Thyroid gland (tissue), 4 donors: ENCODE results near the gene FARS2. TPM values are rescaled to one million over a fixed set of nuclear protein-coding genes. Genes with fewer than 3 reads are reported as not detected.

Experiments used
- DNase-seq, 2 donors: peaks; one replicate each; pipeline ENCODE4 v3.0.0-alpha.2; 2019
- H3K27ac ChIP-seq, 3 donors: fragments of 200-600 bp; sonication (generic); 1 replicate in 2 of 3; 2 replicates in 1 of 3; pipeline ENCODE4 v1.5.1; 2016 to 2019; ENCODE audit warnings: mild to moderate bottlenecking in 1 of 3, moderate library complexity in 1 of 3
- H3K27me3 ChIP-seq: fragments of 200-600 bp; sonication (generic); one replicate; pipeline ENCODE4 v1.5.1; 2019
- H3K36me3 ChIP-seq, 2 donors: fragments of 200-600 bp; sonication (generic); one replicate each; pipeline ENCODE4 v1.5.1; 2016 to 2019
- H3K4me1 ChIP-seq, 2 donors: fragments of 200-600 bp; sonication (generic); one replicate each; pipeline ENCODE4 v1.5.1; 2017 to 2019
- H3K4me3 ChIP-seq, 3 donors: fragments of 200-600 bp; sonication (generic); replicated peaks in 1 of 3; 1 replicate in 2 of 3; 2 replicates in 1 of 3; pipeline ENCODE4 v1.5.1; 2016; ENCODE audit warnings: mild to moderate bottlenecking in 1 of 3
- H3K9me3 ChIP-seq: fragments of 200-600 bp; sonication (generic); one replicate; pipeline ENCODE4 v1.5.1; 2017
- POLR2A ChIP-seq, 2 donors: fragments of 450-650 bp; IDR thresholded peaks; one replicate each; pipeline ENCODE4 v1.6.1; 2017; ENCODE audit warnings: antibody characterized with exemption in 2 of 2, mild to moderate bottlenecking in 2 of 2, moderate library complexity in 1 of 2
- WGBS, 2 donors: methylation state at CpG; one replicate each; pipeline ENCODE4 v1.1.5; 2017; 5-methylcytosine and 5-hydroxymethylcytosine counted together
- intact Hi-C: fragments of 100-400 bp; cut with DNase I; formaldehyde crosslinking; loops from one replicate; pipeline ENCODE4 v1.15.1; 2023
- total RNA-seq, 4 donors: library from RNA; depleted of rRNA; stranded (reverse); fragments of >200 nt; gene quantifications; one replicate each; pipeline ENCODE4 v1.2.3, GENCODE V29; 2016
- TF ChIP-seq, protein P1 (sequence below), 6 experiments: fragments of 200-600 bp in 3 of 6; fragments of 450-650 bp in 3 of 6; sonication (generic) in 3 of 6; IDR thresholded peaks; one replicate each; pipeline ENCODE4 v1.5.1; 2016 to 2019; ENCODE audit warnings: antibody characterized with exemption in 6 of 6, mild to moderate bottlenecking in 2 of 6, inconsistent platforms in 1 of 6, moderate library complexity in 1 of 6

FARS2 gene
- total RNA-seq, 4 donors from 2014 or later = 27.4 to 47.1 (median 34.2) TPM

DNA sequence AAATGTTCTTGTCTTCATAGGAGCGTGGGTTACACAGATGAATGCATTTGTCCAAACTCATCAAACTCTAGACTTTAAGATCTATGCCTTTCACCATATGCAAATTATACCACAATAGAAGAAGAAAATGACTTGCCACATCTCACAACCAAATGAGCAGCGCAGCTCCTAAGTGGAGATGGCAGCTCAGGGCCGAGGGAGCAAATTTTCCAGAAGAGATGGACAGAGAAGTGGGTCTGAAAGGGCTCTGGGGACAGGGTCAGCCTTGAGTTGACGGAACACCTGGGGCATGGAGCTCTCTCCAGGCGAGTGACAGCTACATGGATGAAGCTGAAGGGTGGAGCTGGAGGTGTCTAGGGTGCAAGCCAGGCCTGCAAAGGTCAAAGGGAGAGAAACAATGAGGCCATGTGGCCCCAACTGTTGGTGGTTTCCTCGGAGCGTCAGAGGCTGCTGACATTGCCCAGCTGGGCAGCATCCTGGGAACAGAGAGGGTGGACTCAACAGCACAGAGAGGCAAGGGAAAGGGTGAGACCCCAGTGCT, 517.1 kb downstream of the FARS2 start:
- intact Hi-C loops = no loop called here
- H3K4me1 ChIP-seq = no peaks in the 10 kb centered on the region
- no peak overlapping the region for H3K27ac ChIP-seq
- no peaks in the 10 kb centered on the region for H3K27me3 ChIP-seq
- DNase-seq = no peak
- TF ChIP-seq, protein P1, sequence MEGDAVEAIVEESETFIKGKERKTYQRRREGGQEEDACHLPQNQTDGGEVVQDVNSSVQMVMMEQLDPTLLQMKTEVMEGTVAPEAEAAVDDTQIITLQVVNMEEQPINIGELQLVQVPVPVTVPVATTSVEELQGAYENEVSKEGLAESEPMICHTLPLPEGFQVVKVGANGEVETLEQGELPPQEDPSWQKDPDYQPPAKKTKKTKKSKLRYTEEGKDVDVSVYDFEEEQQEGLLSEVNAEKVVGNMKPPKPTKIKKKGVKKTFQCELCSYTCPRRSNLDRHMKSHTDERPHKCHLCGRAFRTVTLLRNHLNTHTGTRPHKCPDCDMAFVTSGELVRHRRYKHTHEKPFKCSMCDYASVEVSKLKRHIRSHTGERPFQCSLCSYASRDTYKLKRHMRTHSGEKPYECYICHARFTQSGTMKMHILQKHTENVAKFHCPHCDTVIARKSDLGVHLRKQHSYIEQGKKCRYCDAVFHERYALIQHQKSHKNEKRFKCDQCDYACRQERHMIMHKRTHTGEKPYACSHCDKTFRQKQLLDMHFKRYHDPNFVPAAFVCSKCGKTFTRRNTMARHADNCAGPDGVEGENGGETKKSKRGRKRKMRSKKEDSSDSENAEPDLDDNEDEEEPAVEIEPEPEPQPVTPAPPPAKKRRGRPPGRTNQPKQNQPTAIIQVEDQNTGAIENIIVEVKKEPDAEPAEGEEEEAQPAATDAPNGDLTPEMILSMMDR (IDR thresholded peaks at IDR 0.05) = no peak
- TF ChIP-seq POLR2A (IDR thresholded peaks at IDR 0.05) = no peak
- WGBS, 2 donors = 93 to 98% methylated on average over 7 of the region's 7 CpGs
- no peak overlapping the region for H3K4me3 ChIP-seq
- H3K9me3 ChIP-seq = no peaks in the 10 kb centered on the region
- H3K36me3 ChIP-seq = no peaks in the 10 kb centered on the region

DNA sequence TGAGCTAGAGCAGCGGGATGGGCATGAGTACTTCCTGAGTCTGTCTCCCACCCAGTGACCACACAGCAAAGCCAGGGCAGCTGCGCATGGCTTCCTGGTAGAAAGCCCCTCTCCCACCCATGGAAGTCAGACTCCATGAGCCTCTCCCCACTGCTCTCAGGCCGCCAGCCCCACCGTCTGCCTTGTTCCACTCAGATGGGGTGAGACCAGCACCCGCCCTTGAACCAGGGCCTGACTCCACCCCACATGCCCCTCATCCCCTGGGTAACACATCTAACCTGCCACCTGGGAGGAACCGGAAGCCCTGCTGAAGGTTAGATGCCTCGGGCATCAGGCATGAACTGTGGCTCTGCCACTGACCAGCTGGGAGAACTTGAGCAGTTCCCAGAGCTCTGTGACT, 517.6 kb downstream of the FARS2 start:
- 88 to 94% methylated on average over 6 to 7 of the region's 7 CpGs for WGBS, 2 donors
- no peaks in the 10 kb centered on the region for H3K9me3 ChIP-seq
- no peak overlapping the region for H3K4me3 ChIP-seq
- H3K27me3 ChIP-seq = no peaks in the 10 kb centered on the region
- no peaks in the 10 kb centered on the region for H3K4me1 ChIP-seq
- no peak for DNase-seq
- intact Hi-C loops = no loop called here
- no peaks in the 10 kb centered on the region for H3K36me3 ChIP-seq
- no peak for TF ChIP-seq POLR2A (IDR thresholded peaks at IDR 0.05)
- H3K27ac ChIP-seq = no peak overlapping the region

DNA sequence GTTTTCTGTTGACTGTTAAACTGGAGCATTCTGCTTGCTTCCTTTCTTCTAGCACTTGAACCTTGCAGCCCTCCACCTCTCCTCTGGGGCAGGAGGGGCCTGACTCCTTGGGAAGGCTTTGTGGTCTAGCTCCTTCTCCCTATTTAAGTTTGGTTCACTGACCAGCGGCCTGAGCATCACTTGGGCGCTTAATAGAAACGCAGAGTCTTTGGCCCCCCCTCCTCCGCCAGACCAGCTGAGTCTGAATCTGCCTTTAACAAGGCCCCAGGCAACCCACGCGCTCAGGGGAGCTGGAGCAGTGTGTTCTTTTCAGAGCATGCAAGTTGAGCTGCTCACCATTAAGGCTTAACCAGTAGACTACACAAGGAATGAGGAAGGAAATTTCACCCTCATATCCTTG, 519.7 kb downstream of the FARS2 start:
- no peaks in the 10 kb centered on the region for H3K36me3 ChIP-seq
- H3K9me3 ChIP-seq = no peaks in the 10 kb centered on the region
- 93 to 100% methylated on average over 6 of the region's 6 CpGs for whole genome bisulfite sequencing, 2 donors
- intact Hi-C loops = no loop called here
- TF ChIP-seq, protein P1 (IDR thresholded peaks at IDR 0.05) = no peak
- no peak for TF ChIP-seq POLR2A (IDR thresholded peaks at IDR 0.05)
- H3K27ac ChIP-seq = no peak overlapping the region
- no peaks in the 10 kb centered on the region for H3K27me3 ChIP-seq
- H3K4me3 ChIP-seq = no peak overlapping the region
- DNase-seq = no peak
- no peaks in the 10 kb centered on the region for H3K4me1 ChIP-seq

DNA sequence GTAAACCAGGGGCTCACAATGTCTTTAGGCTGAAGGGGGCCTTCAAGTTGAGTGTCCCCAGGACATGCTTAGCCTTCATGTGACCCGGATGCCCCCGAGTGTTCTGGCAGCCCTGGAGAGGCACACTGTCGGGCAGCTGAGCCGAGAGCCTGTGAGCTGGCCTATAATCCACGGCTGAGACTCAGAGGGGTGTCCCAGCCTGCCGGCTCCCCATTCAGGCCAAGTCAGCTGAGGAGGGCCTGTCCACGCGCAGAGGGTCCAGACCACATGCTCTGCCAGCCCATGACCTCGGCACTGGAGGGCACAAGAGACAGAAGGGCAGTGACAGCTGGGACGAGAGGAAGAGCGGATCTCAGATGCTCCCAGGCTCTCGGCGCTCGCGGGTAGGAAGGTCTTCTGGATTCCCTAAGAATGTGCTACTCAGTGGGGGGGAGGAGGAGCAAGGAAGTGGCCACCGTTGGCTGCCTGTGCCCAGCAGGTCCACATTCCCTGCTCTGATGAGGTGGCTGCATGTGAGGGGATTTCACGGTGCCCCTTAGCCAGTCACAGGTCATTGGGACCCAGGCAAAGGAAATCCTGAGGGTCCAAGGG, 520.7 kb downstream of the FARS2 start:
- Histone ChIP-seq H3K9me3 (no peaks in the 10 kb centered on the region), H3K27ac (no peak overlapping the region), H3K36me3 (no peaks in the 10 kb centered on the region), H3K4me1 (no peaks in the 10 kb centered on the region), H3K4me3 (no peak overlapping the region), H3K27me3 (no peaks in the 10 kb centered on the region)
- intact Hi-C loops = no loop called here
- 84 to 89% methylated on average over 14 to 15 of the region's 17 CpGs for WGBS, 2 donors
- no peak for DNase-seq
- no peak for TF ChIP-seq POLR2A (IDR thresholded peaks at IDR 0.05)
- TF ChIP-seq, protein P1 (IDR thresholded peaks at IDR 0.05) = no peak

GRCh38 chr6:5782783-5783547, 521.7 kb downstream of the FARS2 start:
- 74 to 78% methylated on average over 19 to 26 of the region's 26 CpGs for WGBS, 2 donors
- Histone ChIP-seq H3K27me3 (no peaks in the 10 kb centered on the region), H3K27ac (no peak overlapping the region), H3K9me3 (no peaks in the 10 kb centered on the region), H3K4me3 (no peak overlapping the region), H3K4me1 (no peaks in the 10 kb centered on the region), H3K36me3 (no peaks in the 10 kb centered on the region)
- intact Hi-C loops = no loop called here
- DNase-seq = no peak
- TF ChIP-seq POLR2A (IDR thresholded peaks at IDR 0.05) = no peak
- TF ChIP-seq, protein P1 (IDR thresholded peaks at IDR 0.05) = no peak
